ENCODE results near the gene SCO1.

The SCO1 gene

DNA sequence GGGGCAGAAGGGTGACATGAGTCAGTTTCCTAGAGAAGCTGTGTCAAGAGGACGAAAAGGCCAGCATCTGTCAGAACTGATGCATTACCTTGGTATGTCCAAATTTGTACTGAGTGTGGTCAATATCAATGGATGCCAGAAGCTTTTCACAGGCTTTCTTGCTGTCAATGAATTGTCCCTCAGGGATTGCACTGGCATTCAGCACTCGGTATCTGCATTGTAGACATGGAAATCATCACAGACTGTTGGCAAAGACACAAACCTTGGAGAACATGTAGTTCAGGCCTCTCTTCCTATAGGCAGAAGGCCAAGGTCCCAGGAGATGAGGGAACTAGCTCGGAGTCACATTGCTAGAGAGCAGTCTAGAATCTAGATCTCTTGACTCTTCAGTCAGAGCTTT is 56.9 kb downstream of the SCO1 start:
- no peak for DNase-seq (ENCODE audit: low spot score)
- TF ChIP-seq, protein P1, sequence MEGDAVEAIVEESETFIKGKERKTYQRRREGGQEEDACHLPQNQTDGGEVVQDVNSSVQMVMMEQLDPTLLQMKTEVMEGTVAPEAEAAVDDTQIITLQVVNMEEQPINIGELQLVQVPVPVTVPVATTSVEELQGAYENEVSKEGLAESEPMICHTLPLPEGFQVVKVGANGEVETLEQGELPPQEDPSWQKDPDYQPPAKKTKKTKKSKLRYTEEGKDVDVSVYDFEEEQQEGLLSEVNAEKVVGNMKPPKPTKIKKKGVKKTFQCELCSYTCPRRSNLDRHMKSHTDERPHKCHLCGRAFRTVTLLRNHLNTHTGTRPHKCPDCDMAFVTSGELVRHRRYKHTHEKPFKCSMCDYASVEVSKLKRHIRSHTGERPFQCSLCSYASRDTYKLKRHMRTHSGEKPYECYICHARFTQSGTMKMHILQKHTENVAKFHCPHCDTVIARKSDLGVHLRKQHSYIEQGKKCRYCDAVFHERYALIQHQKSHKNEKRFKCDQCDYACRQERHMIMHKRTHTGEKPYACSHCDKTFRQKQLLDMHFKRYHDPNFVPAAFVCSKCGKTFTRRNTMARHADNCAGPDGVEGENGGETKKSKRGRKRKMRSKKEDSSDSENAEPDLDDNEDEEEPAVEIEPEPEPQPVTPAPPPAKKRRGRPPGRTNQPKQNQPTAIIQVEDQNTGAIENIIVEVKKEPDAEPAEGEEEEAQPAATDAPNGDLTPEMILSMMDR (IDR thresholded peaks at IDR 0.05; ENCODE audit: extremely low read depth, missing control alignments), result no peak

DNA sequence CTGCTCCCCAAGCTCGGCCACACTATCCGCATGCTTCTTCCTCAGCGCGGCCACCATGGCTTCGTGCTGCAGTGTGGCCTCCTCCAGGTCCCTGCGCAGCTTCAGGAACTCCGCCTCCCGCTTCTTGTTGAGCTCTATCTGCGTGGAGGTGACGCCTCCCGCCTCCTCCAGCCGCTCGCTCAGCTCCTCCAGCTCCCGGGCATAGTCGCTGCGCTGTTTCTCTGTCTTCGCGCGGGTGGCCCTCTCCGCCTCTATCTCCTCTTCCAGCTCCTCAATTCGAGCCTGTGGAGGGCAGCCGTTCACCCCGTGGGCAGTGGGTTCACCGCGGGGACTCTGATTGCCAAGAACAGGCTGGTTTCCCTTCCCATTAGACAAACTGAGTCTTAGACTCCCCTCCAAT is 59.2 kb downstream of the SCO1 start:
- DNase-seq (ENCODE audit: low spot score), result no peak
- TF ChIP-seq, protein P1 (IDR thresholded peaks at IDR 0.05; ENCODE audit: extremely low read depth, missing control alignments), result no peak

DNA sequence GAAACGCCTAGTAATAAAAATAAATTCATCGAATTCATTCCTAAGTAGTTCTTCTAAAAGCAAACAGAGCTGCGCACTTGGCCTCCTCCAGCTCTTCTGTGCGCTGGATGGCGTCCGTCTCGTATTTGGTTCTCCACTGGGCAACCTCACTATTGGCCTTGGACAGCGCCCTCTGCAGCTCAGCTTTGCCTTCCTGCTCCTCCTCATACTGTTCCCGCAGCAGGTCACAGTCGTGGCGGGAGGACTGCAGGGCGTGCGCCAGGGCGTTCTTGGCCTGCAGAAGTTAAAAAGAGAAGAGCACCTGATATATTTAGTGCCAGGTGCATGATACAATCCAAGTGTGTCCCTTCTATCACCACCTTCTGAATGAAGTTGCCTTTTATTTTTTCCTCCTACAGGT is 62.0 kb downstream of the SCO1 start:
- TF ChIP-seq, protein P1 (IDR thresholded peaks at IDR 0.05; ENCODE audit: extremely low read depth, missing control alignments), result no peak

DNA sequence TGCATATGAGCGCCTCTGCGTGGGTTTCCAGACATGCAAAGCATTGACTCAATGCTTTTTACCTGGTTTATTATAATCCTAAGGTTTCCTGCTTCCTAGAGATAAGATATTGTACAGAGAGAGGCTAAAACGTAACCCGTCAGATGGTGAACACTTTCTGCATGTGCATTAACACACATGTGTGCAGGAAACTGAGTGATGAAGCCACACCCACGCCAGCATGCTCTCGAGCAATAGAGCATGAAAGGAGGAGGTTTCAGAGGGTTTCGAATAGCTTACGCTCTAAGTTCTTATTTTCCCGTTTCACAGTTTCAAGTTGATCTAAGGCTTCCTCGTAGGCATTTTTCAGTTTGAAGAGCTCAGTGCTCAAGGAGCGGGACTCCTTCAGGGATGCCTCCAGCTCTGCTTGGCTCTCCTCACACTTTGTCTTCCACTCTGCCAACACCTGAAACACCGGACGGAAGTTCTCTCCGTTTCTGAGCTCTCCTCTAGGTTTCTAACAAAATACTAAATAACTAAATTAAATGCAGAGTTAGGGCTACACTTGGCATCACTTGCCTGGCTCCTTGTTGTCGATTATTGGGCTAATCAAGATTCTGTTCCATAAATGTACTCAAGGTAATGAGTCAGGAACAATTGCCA is 63.5 kb downstream of the SCO1 start:
- DNase-seq (ENCODE audit: low spot score), result peak; percentile 70
- TF ChIP-seq, protein P1 (IDR thresholded peaks at IDR 0.05; ENCODE audit: extremely low read depth, missing control alignments), result no peak

More for the DNA sequence above, 62.0 kb downstream of the SCO1 start:
- DNase-seq (ENCODE audit: low spot score), result no peak

DNA sequence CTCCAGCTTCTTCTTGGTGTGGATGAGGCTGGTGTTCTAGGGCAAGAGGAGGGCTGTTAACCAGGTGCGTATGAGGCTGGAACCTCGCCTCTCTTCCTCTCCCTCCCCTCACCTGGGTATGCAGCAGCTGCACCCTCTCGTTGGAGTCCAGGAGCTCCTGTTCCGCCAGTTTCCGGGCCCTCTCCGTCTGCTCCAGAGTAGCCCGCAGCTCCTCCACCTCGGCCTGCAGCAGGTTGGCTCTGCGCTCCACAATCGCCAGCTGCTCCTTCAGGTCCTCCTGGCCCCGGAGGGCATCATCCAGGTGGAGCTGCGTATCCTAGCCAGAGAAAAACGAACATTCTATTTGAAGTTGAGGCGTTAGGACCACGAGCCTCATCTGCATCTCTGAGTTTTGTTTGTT is 65.6 kb downstream of the SCO1 start:
- DNase-seq (ENCODE audit: low spot score), result no peak
- TF ChIP-seq, protein P1 (IDR thresholded peaks at IDR 0.05; ENCODE audit: extremely low read depth, missing control alignments), result no peak

DNA sequence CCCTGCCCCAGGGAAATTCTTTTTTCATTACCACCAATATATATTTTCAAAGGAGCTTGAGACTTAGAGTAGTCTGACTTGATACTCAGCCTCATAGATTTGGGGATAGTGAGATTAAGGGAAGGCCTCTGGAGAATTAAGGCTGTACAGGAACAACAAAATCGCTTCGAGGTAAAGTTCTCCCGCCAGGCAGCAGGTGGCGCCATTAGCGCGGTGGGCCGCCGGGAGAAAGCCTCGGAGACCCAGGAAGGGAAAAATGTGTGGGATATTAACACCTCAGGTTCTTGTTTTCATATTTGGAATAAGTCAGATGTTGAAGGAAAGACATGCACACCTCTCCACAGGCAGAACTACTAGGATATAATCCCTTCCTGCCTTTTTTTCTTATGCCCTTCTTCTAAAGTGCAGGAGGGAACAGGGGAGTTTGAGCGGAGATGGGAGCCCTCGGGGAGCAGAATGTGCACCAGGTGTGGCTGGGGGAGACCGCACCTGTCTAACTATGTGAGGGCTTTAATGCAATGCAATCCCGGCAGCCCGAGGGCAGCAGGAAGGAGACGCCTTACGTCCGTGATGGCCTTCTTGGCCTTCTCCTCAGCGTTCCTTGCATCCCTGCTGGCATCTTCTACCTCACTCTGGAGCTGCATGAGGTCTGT is 66.2 kb downstream of the SCO1 start:
- TF ChIP-seq, protein P1 (IDR thresholded peaks at IDR 0.05; ENCODE audit: extremely low read depth, missing control alignments), result peak; percentile 73
- peak; percentile 38 for DNase-seq (ENCODE audit: low spot score)

DNA sequence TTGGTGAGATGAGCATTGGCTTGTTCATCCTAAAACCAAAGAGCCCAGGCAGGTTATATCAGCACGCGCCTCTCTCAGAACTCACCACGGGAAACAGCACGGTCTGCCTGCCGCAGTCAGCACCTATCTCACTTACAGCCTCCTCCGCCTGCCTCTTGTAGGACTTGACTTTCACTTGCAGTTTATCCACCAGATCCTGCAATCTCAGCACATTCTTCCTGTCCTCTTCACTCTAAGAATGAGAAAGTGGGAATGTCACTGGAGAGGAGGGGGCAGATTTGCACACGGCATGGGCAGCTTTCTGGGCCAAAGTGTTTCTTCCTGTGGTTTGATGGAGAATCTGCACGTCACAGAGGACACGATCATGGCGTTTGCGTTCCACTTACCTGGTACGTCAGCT is 67.6 kb downstream of the SCO1 start:
- no peak for DNase-seq (ENCODE audit: low spot score)
- TF ChIP-seq, protein P1 (IDR thresholded peaks at IDR 0.05; ENCODE audit: extremely low read depth, missing control alignments), result no peak
